NCI-H2227 (cell line): ENCODE results near the gene MAGI2.
A peak's percentile ranks its signal among the peaks of the same experiment; 100 is the strongest.

Source experiments
- DNase-seq: peaks from one replicate; lab custom pipeline; 2025; ENCODE audit not compliant: unreplicated experiment; lab: John Stamatoyannopoulos, UW

MAGI2 gene

GRCh38 chr7:78130446-78131215 is 1322.8 kb downstream of the MAGI2 start:
- DNase-seq = no peak

GRCh38 chr7:78129865-78130264 is 1323.6 kb downstream of the MAGI2 start:
- no peak for DNase-seq

- no peak for DNase-seq
These were observed 1326.5 kb downstream of the MAGI2 start for GRCh38 chr7:78127009-78127408.

- DNase-seq = no peak
These were observed 1327.6 kb downstream of the MAGI2 start for GRCh38 chr7:78125884-78126283.

- DNase-seq = no peak
These were observed 1329.3 kb downstream of the MAGI2 start for GRCh38 chr7:78124216-78124615.

- DNase-seq = no peak
These were observed 1331.6 kb downstream of the MAGI2 start for GRCh38 chr7:78121888-78122287.

GRCh38 chr7:78118470-78118869 is 1335.0 kb downstream of the MAGI2 start:
- no peak for DNase-seq

- no peak for DNase-seq
These were observed 1337.6 kb downstream of the MAGI2 start for GRCh38 chr7:78115876-78116275.

- no peak for DNase-seq
These were observed 1338.5 kb downstream of the MAGI2 start for GRCh38 chr7:78114993-78115392.

GRCh38 chr7:78112488-78112887 is 1341.0 kb downstream of the MAGI2 start:
- no peak for DNase-seq

GRCh38 chr7:78111386-78111785 is 1342.1 kb downstream of the MAGI2 start:
- peak; percentile 75 for DNase-seq

GRCh38 chr7:78103475-78103874 is 1350.0 kb downstream of the MAGI2 start:
- DNase-seq = no peak

GRCh38 chr7:78101076-78101475 is 1352.4 kb downstream of the MAGI2 start:
- no peak for DNase-seq

GRCh38 chr7:78099715-78100394 is 1353.6 kb downstream of the MAGI2 start:
- DNase-seq = no peak

- DNase-seq = no peak
These were observed 1357.9 kb downstream of the MAGI2 start for GRCh38 chr7:78095549-78095948.

- no peak for DNase-seq
These were observed 1361.1 kb downstream of the MAGI2 start for GRCh38 chr7:78092331-78092730.

- DNase-seq = peak; percentile 42
These were observed 1362.9 kb downstream of the MAGI2 start for GRCh38 chr7:78090616-78091015.

GRCh38 chr7:78083476-78084120 is 1369.9 kb downstream of the MAGI2 start:
- no peak for DNase-seq

GRCh38 chr7:78082556-78082955 is 1370.9 kb downstream of the MAGI2 start:
- DNase-seq = no peak

GRCh38 chr7:78081888-78082287 is 1371.6 kb downstream of the MAGI2 start:
- no peak for DNase-seq

GRCh38 chr7:78081344-78081743 is 1372.1 kb downstream of the MAGI2 start:
- no peak for DNase-seq

GRCh38 chr7:78080811-78081210 is 1372.7 kb downstream of the MAGI2 start:
- no peak for DNase-seq
